H1 (cell line): ENCODE measurements around the gene ELOVL1. TPM values are rescaled to one million over a fixed set of nuclear protein-coding genes. Genes with fewer than 3 reads are reported as not detected.

ENCODE experiments used
- GABPA ChIP-seq: IDR thresholded peaks from 2 replicates; pipeline ENCODE4 v1.6.1; 2011; ENCODE audit warnings: mild to moderate bottlenecking, low read length, moderate library complexity, borderline replicate concordance; ENCODE audit not compliant: insufficient read depth
- JUN ChIP-seq: IDR thresholded peaks from 2 replicates; pipeline ENCODE4 v1.6.1; 2011; ENCODE audit warnings: low read depth, mild to moderate bottlenecking, improper control_type of control experiment, low read length
- NANOG ChIP-seq: IDR thresholded peaks from 2 replicates; pipeline ENCODE4 v1.6.1; 2011; ENCODE audit warnings: low read length, low read depth, mild to moderate bottlenecking, inconsistent platforms; ENCODE audit not compliant: insufficient read depth, poor library complexity, severe bottlenecking
- SP1 ChIP-seq: IDR thresholded peaks from 2 replicates; pipeline ENCODE4 v1.6.1; 2011; ENCODE audit warnings: low read depth, low read length
- SP2 ChIP-seq: IDR thresholded peaks from 2 replicates; pipeline ENCODE4 v1.6.1; 2012; ENCODE audit warnings: mild to moderate bottlenecking, low read length, inconsistent platforms
- SUZ12 ChIP-seq: fragments of 200-600 bp; sonication (generic); IDR thresholded peaks from 2 replicates; pipeline ENCODE4 v1.6.1; 2012; ENCODE audit warnings: mild to moderate bottlenecking, inconsistent platforms, low read length, moderate library complexity, mixed read lengths
- TAF7 ChIP-seq: optimal IDR thresholded peaks from 2 replicates; pipeline ENCODE3; 2011; ENCODE audit warnings: low read depth, mild to moderate bottlenecking, inconsistent platforms, low read length, moderate library complexity, borderline replicate concordance
- TBP ChIP-seq: IDR thresholded peaks from 2 replicates; pipeline ENCODE4 v1.6.1; 2011; ENCODE audit warnings: low read depth, low read length, improper control_type of control experiment
- polyA plus RNA-seq, 7 experiments: library from polyadenylated mRNA; depleted of rRNA in 3 of 7; stranded (reverse) in 5 of 7; unstranded in 2 of 7; fragments of >200 nt in 5 of 7; fragments of 200-250 nt in 2 of 7; gene quantifications; 1 replicate in 5 of 7; 2 replicates in 1 of 7; 4 replicates in 1 of 7; pipeline versions ENCODE4 v1.2.1 to v1.2.3, GENCODE V29; 2011 to 2013; ENCODE audit warnings: missing spikeins in 2 of 7, mixed read lengths in 2 of 7
- total RNA-seq: library from RNA; stranded (reverse); fragmentation: NEBNext Ultra II Directional; extraction: Animal tissue kit (Norgen Biotek cat#: 25700); gene quantifications from 2 replicates; pipeline ENCODE4 v1.2.1, GENCODE V29; 2021

ELOVL1 gene
- total and polyA plus RNA-seq, 2 of the 8 experiments (the other 6 are each of a cell fraction or from before 2014, with no cell fraction given) = 28.5 to 68.1 TPM

GRCh38 chr1:43357251-43357650 lies 10.6 kb downstream of the ELOVL1 start (continued):
- no peak for TF ChIP-seq TAF7
- TF ChIP-seq GABPA = no peak
- no peak for TF ChIP-seq SUZ12
- no peak for TF ChIP-seq JUN
- TF ChIP-seq NANOG = no peak
- TF ChIP-seq SP2 = no peak
- no peak for TF ChIP-seq TBP
- no peak for TF ChIP-seq SP1
